Muscle of leg (tissue), 11 donors: ENCODE results near the gene RB1. TPM values are rescaled to one million over a fixed set of nuclear protein-coding genes. Genes with fewer than 3 reads are reported as not detected.
"Not testable (repeated sequence)": the region's sequence is repeated elsewhere in the genome, so short reads cannot be mapped to it uniquely, and the experiment has no call there.

Experiments used
- DNase-seq: peaks from one replicate; pipeline ENCODE4 v3.0.0; 2013
- H3K27ac ChIP-seq: one replicate; pipeline ENCODE4 v1.5.1; 2013; ENCODE audit warnings: mild to moderate bottlenecking, low read length, control low read depth
- H3K27me3 ChIP-seq: one replicate; pipeline ENCODE4 v1.6.1; 2013; ENCODE audit warnings: low read length; ENCODE audit not compliant: control insufficient read depth, insufficient read depth
- H3K36me3 ChIP-seq: one replicate; pipeline ENCODE4 v1.6.1; 2013; ENCODE audit warnings: low read length; ENCODE audit not compliant: control insufficient read depth, insufficient read depth
- H3K4me1 ChIP-seq: one replicate; pipeline ENCODE4 v1.6.1; 2013; ENCODE audit warnings: low read length; ENCODE audit not compliant: control insufficient read depth, insufficient read depth
- H3K4me3 ChIP-seq: one replicate; pipeline ENCODE4 v1.5.1; 2013; ENCODE audit warnings: low read length, control low read depth
- H3K9me3 ChIP-seq: replicated peaks from 2 replicates; pipeline ENCODE4 v1.6.1; 2013; ENCODE audit warnings: low read depth, low read length; ENCODE audit not compliant: control insufficient read depth
- WGBS: methylation state at CpG from one replicate; pipeline ENCODE4 v1.1.5; 2013; ENCODE audit warnings: missing lambda C conversion rate; ENCODE audit not compliant: insufficient coverage; 5-methylcytosine and 5-hydroxymethylcytosine counted together
- polyA plus RNA-seq, 8 donors: library from polyadenylated mRNA; unstranded; fragments of 120-200 nt; gene quantifications; one replicate each; pipeline versions ENCODE4 v1.2.1 to v1.2.3, GENCODE V29; 2013; ENCODE audit warnings: inconsistent platforms in 1 of 8, low replicate concordance in 1 of 8; ENCODE audit not compliant: insufficient read length in 8 of 8, insufficient read depth in 1 of 8
- total RNA-seq: library from RNA; stranded (reverse); fragments of 120-200 nt; gene quantifications from one replicate; pipeline ENCODE4 v1.2.4, GENCODE V29; 2013

The RB1 gene
- total and polyA plus RNA-seq, 9 donors = 45.0 to 60.3 (median 51.8) TPM

- Histone ChIP-seq H3K27ac (no peak overlapping the region), H3K27me3 (no peaks in the 10 kb centered on the region), H3K4me1 (no peaks in the 10 kb centered on the region), H3K9me3 (peaks cover 5% of the 10 kb centered on the region), H3K36me3 (peaks cover 5% of the 10 kb centered on the region), H3K4me3 (no peak overlapping the region)
- no CpG with 5 or more reads among the region's 2 CpGs for WGBS
- no peak for DNase-seq
Measured at GRCh38 chr13:48415516-48415915, 112.0 kb downstream of the RB1 start.

- H3K27me3 ChIP-seq, H3K27ac ChIP-seq, H3K4me1 ChIP-seq, H3K9me3 ChIP-seq, H3K4me3 ChIP-seq, DNase-seq, H3K36me3 ChIP-seq: not testable (repeated sequence)
- WGBS = 100% methylated on average over 1 of the region's 5 CpGs
Measured at GRCh38 chr13:48422003-48422402, 118.5 kb downstream of the RB1 start.

- no peaks in the 10 kb centered on the region for H3K36me3 ChIP-seq
- peaks cover 8% of the 10 kb centered on the region for H3K9me3 ChIP-seq
- no peak overlapping the region for H3K4me3 ChIP-seq
- DNase-seq = no peak
- H3K27me3 ChIP-seq = no peaks in the 10 kb centered on the region
- no peak overlapping the region for H3K27ac ChIP-seq
- no peaks in the 10 kb centered on the region for H3K4me1 ChIP-seq
- WGBS = no CpG with 5 or more reads among the region's 3 CpGs
Measured at GRCh38 chr13:48424212-48424611, 120.7 kb downstream of the RB1 start.

- no peak for DNase-seq
- Histone ChIP-seq H3K36me3 (no peaks in the 10 kb centered on the region), H3K4me3 (no peak overlapping the region), H3K4me1 (no peaks in the 10 kb centered on the region), H3K27ac (no peak overlapping the region), H3K27me3 (no peaks in the 10 kb centered on the region), H3K9me3 (no peaks in the 10 kb centered on the region)
Measured at GRCh38 chr13:48426052-48426451, 122.5 kb downstream of the RB1 start.

DNA sequence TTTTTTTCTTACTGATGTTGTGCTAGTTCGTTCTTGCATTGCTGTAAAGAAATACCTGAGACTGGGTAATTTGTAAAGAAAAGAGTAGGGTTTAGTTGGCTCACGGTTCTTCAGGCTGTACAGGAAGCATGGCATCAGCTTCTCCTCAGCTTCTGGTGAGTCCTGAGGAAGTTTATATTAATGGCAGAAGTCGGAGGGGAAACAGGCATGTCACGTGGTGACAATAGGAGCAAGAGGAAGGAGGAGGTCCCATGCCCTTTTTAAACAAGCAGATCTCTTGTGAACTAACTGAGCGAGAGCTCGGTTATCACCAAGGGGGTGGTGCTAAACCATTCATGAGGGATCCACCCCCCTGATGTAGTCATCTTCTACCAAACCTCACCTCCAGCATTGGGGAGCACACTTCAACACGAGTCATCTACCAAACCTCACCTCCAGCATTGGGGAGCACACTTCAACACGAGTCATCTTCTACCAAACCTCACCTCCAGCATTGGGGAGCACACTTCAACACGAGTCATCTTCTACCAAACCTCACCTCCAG lies 123.3 kb downstream of the RB1 start:
- not testable (repeated sequence) for H3K27me3 ChIP-seq, H3K4me3 ChIP-seq, H3K27ac ChIP-seq, H3K4me1 ChIP-seq, H3K36me3 ChIP-seq, H3K9me3 ChIP-seq
- 43% methylated on average over 1 of the region's 9 CpGs for WGBS
- peak; percentile 53 for DNase-seq

- 82% methylated on average over 3 of the region's 3 CpGs for WGBS
- H3K4me1 ChIP-seq = no peaks in the 10 kb centered on the region
- DNase-seq = no peak
- H3K9me3 ChIP-seq = no peaks in the 10 kb centered on the region
- no peaks in the 10 kb centered on the region for H3K36me3 ChIP-seq
- H3K27me3 ChIP-seq = no peaks in the 10 kb centered on the region
- no peak overlapping the region for H3K27ac ChIP-seq
- H3K4me3 ChIP-seq = no peak overlapping the region
Measured at GRCh38 chr13:48429036-48429435, 125.5 kb downstream of the RB1 start.

GRCh38 chr13:48429886-48430285 lies 126.3 kb downstream of the RB1 start:
- Histone ChIP-seq H3K36me3 (peaks cover 3% of the 10 kb centered on the region), H3K27ac (no peak overlapping the region), H3K9me3 (no peaks in the 10 kb centered on the region), H3K27me3 (no peaks in the 10 kb centered on the region), H3K4me3 (no peak overlapping the region), H3K4me1 (no peaks in the 10 kb centered on the region)
- no peak for DNase-seq

DNA sequence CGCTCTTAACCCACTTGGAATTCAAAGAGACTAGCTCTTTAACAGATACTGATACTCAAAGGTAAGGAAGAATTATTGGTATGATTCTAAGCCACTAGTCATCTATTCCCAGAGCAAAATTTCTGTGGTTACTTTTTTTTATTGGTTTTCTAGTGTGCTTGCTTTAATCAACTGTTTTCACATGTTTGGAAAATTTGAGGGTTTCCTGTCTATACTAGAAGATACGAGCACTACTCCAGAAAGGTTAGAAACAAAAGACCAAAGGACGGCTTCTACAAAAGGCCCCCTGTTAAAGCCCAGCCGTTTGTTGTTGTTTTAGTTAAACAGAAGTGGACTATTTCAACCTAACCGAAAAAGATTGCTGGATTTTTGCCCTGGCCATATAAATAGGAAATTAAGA lies 127.9 kb downstream of the RB1 start:
- no peaks in the 10 kb centered on the region for H3K4me1 ChIP-seq
- H3K36me3 ChIP-seq = peaks cover 3% of the 10 kb centered on the region
- no CpG with 5 or more reads among the region's 5 CpGs for WGBS
- no peaks in the 10 kb centered on the region for H3K27me3 ChIP-seq
- H3K4me3 ChIP-seq = no peak overlapping the region
- H3K9me3 ChIP-seq = no peaks in the 10 kb centered on the region
- peak overlapping the region; percentile 26 for H3K27ac ChIP-seq
- DNase-seq = peak; percentile 34

DNA sequence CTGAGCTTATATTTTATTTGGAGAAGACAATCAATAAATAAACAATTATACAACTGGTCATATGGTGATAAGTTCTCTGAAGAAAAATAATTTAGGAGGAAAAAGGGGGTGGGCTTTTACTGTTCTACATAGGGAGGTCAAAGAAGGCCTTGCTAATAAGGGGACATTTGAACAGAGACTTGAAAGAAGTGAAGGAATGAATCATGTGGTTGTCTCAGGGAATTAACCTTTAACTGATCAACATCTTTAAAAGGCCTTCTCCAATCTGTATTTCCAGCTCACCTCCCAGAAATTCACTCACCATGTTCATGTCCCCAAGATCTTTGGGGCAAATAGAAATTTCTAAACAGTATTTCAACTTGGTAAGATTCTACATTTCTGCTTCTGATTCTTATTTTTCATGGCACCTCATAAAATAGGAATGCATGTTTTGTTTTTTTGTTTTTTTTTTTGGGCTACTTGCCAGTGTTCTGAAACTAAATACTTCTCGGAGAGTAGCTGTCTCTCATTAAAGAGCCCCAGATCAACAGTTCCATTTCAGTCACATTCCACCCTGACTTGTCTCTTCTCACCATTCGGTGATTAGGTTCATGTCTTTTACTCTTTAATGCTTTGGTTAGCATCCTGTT lies 128.6 kb downstream of the RB1 start:
- H3K9me3 ChIP-seq = no peaks in the 10 kb centered on the region
- WGBS = 11% methylated on average over 1 of the region's 2 CpGs
- no peaks in the 10 kb centered on the region for H3K4me1 ChIP-seq
- peak; percentile 20 for DNase-seq
- peaks cover 3% of the 10 kb centered on the region for H3K36me3 ChIP-seq
- H3K4me3 ChIP-seq = no peak overlapping the region
- no peak overlapping the region for H3K27ac ChIP-seq
- no peaks in the 10 kb centered on the region for H3K27me3 ChIP-seq

DNA sequence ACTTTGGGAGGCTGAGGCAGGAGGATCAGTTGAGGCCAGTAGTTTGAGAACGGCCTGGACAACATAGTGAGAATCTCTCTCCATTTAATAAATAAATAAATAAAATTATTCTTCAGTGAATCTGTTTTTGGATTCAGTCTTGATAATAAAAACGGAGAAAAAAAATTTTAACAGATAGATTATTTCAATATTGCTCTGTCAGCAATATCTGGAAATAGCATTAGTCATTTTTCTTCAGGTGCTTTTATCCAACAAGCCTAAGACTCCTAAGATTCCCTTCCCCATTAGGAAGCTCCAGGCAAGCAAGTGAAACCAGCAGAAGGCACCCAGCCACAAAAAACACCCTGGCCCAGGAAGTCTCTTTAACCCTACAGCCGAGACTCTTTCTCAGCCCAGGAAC lies 130.6 kb downstream of the RB1 start:
- peaks cover 3% of the 10 kb centered on the region for H3K36me3 ChIP-seq
- no peaks in the 10 kb centered on the region for H3K9me3 ChIP-seq
- 100% methylated on average over 1 of the region's 3 CpGs for WGBS
- peak; percentile 23 for DNase-seq
- H3K27me3 ChIP-seq = no peaks in the 10 kb centered on the region
- H3K27ac ChIP-seq = no peak overlapping the region
- H3K4me1 ChIP-seq = peaks cover 3% of the 10 kb centered on the region
- H3K4me3 ChIP-seq = no peak overlapping the region
